ENCODE results near the gene PRKCH.

PRKCH gene

DNA sequence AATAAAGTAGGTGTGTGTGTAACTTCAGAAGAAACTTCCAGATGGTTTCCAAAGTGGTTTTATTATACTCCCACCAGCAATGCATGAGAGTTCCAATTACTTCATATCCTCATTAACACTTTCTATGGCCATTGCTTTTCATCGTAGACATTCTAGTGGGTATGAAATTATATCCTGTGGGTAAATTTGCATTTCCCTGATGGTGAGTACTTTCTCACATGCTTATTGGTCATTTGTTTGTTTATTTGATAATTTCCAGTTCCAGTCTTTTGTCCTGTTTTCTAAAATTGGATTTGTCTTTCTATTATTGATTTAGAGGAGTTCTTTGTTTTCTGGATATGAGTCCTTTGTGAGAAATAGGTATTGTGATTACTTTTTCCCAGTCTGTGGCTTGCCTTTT, 70.9 kb downstream of the PRKCH start:
- Histone ChIP-seq H3K79me1 (ENCODE audit: low read depth, low read length) (no peaks in the 10 kb centered on the region), H3K18ac (ENCODE audit: low read length) (no peak overlapping the region), H3K9ac (ENCODE audit: low read depth, low read length, poor library complexity) (no peak overlapping the region), H2BK12ac (ENCODE audit: low read length) (no peak overlapping the region), H4K91ac (ENCODE audit: low read depth, low read length, poor library complexity) (no peak overlapping the region), H2BK15ac (ENCODE audit: low read length) (no peak overlapping the region), H2BK120ac (ENCODE audit: low read depth, low read length) (no peak overlapping the region), H3K4me1 (ENCODE audit: control insufficient read depth in 2 of 2, insufficient read depth in 1 of 2, low read depth in 1 of 2, low read length in 2 of 2) (no peaks in the 10 kb centered on the region), H3K27ac (replicated peaks; ENCODE audit: low read length) (no peak overlapping the region), H3K4me2 (ENCODE audit: insufficient read depth, low read length, poor library complexity, severe bottlenecking) (no peak overlapping the region), H4K8ac (ENCODE audit: low read depth, low read length) (no peak overlapping the region), H3K4ac (ENCODE audit: low read length) (no peak overlapping the region), H3K23ac (ENCODE audit: low read depth, low read length, poor library complexity) (no peak overlapping the region), H3K27me3 (ENCODE audit: control insufficient read depth in 3 of 3, insufficient read depth in 3 of 3, low read depth in 1 of 3, low read length in 3 of 3) (peaks cover 0 to 1% (median 0%) of the 10 kb centered on the region in 3 experiments), H2BK5ac (ENCODE audit: low read length) (no peak overlapping the region), H3K14ac (ENCODE audit: low read length) (no peak overlapping the region), H2AK5ac (ENCODE audit: low read depth, low read length) (no peak overlapping the region), H3K36me3 (replicated peaks in 1 of 2; ENCODE audit: control insufficient read depth in 2 of 2, insufficient read depth in 2 of 2, low read length in 2 of 2) (no peaks in the 10 kb centered on the region), H3K9me3 (replicated peaks in 1 of 2; ENCODE audit: control insufficient read depth in 2 of 2, insufficient read depth in 1 of 2, low read depth in 1 of 2, low read length in 2 of 2) (no peaks in the 10 kb centered on the region), H3K4me3 (ENCODE audit: low read length in 2 of 2) (no peak overlapping the region), H2AFZ (ENCODE audit: low read length) (no peak overlapping the region)
- no peak for DNase-seq (ENCODE audit: low spot score)
- WGBS, 2 donors (ENCODE audit: extremely low coverage in 2 of 2, insufficient read length in 2 of 2, insufficient replicate concordance in 1 of 2), result no CpG with 5 or more reads among the region's 1 CpG

GRCh38 chr14:61394542-61394941, 73.2 kb downstream of the PRKCH start:
- no peak overlapping the region for H3K4me3 ChIP-seq (ENCODE audit: low read length in 2 of 2)
- no peak overlapping the region for H2BK120ac ChIP-seq (ENCODE audit: low read depth, low read length)
- H2BK15ac ChIP-seq (ENCODE audit: low read length), result no peak overlapping the region
- H2BK12ac ChIP-seq (ENCODE audit: low read length), result no peak overlapping the region
- H3K79me1 ChIP-seq (ENCODE audit: low read depth, low read length), result no peaks in the 10 kb centered on the region
- no peak overlapping the region for H2AFZ ChIP-seq (ENCODE audit: low read length)
- H3K23ac ChIP-seq (ENCODE audit: low read depth, low read length, poor library complexity), result no peak overlapping the region
- no peak overlapping the region for H3K27ac ChIP-seq (replicated peaks; ENCODE audit: low read length)
- H3K4me2 ChIP-seq (ENCODE audit: insufficient read depth, low read length, poor library complexity, severe bottlenecking), result no peak overlapping the region
- H3K27me3 ChIP-seq (ENCODE audit: control insufficient read depth in 3 of 3, insufficient read depth in 3 of 3, low read depth in 1 of 3, low read length in 3 of 3), result no peaks in the 10 kb centered on the region
- no peak overlapping the region for H3K14ac ChIP-seq (ENCODE audit: low read length)
- H3K9me3 ChIP-seq (replicated peaks in 1 of 2; ENCODE audit: control insufficient read depth in 2 of 2, insufficient read depth in 1 of 2, low read depth in 1 of 2, low read length in 2 of 2), result no peaks in the 10 kb centered on the region
- no peaks in the 10 kb centered on the region for H3K4me1 ChIP-seq (ENCODE audit: control insufficient read depth in 2 of 2, insufficient read depth in 1 of 2, low read depth in 1 of 2, low read length in 2 of 2)
- H3K18ac ChIP-seq (ENCODE audit: low read length), result no peak overlapping the region
- H4K8ac ChIP-seq (ENCODE audit: low read depth, low read length), result no peak overlapping the region
- no CpG with 5 or more reads among the region's 1 CpG for WGBS, 2 donors (ENCODE audit: extremely low coverage in 2 of 2, insufficient read length in 2 of 2, insufficient replicate concordance in 1 of 2)
- no peak overlapping the region for H4K91ac ChIP-seq (ENCODE audit: low read depth, low read length, poor library complexity)
- no peaks in the 10 kb centered on the region for H3K36me3 ChIP-seq (replicated peaks in 1 of 2; ENCODE audit: control insufficient read depth in 2 of 2, insufficient read depth in 2 of 2, low read length in 2 of 2)
- no peak overlapping the region for H3K9ac ChIP-seq (ENCODE audit: low read depth, low read length, poor library complexity)
- no peak overlapping the region for H2AK5ac ChIP-seq (ENCODE audit: low read depth, low read length)
- DNase-seq (ENCODE audit: low spot score), result no peak
- H3K4ac ChIP-seq (ENCODE audit: low read length), result no peak overlapping the region
- H2BK5ac ChIP-seq (ENCODE audit: low read length), result no peak overlapping the region

- WGBS, 2 donors (ENCODE audit: extremely low coverage in 2 of 2, insufficient read length in 2 of 2, insufficient replicate concordance in 1 of 2), result no CpG with 5 or more reads among the region's 6 CpGs
- Histone ChIP-seq H3K9me3 (replicated peaks in 1 of 2; ENCODE audit: control insufficient read depth in 2 of 2, insufficient read depth in 1 of 2, low read depth in 1 of 2, low read length in 2 of 2) (no peaks in the 10 kb centered on the region), H2BK5ac (ENCODE audit: low read length) (no peak overlapping the region), H3K14ac (ENCODE audit: low read length) (no peak overlapping the region), H4K91ac (ENCODE audit: low read depth, low read length, poor library complexity) (no peak overlapping the region), H2AFZ (ENCODE audit: low read length) (no peak overlapping the region), H2BK12ac (ENCODE audit: low read length) (no peak overlapping the region), H3K27me3 (ENCODE audit: control insufficient read depth in 3 of 3, insufficient read depth in 3 of 3, low read depth in 1 of 3, low read length in 3 of 3) (no peaks in the 10 kb centered on the region), H2AK5ac (ENCODE audit: low read depth, low read length) (no peak overlapping the region), H3K36me3 (replicated peaks in 1 of 2; ENCODE audit: control insufficient read depth in 2 of 2, insufficient read depth in 2 of 2, low read length in 2 of 2) (no peaks in the 10 kb centered on the region), H3K9ac (ENCODE audit: low read depth, low read length, poor library complexity) (no peak overlapping the region), H3K27ac (replicated peaks; ENCODE audit: low read length) (no peak overlapping the region), H3K23ac (ENCODE audit: low read depth, low read length, poor library complexity) (no peak overlapping the region), H3K4me3 (ENCODE audit: low read length in 2 of 2) (no peak overlapping the region), H3K4me2 (ENCODE audit: insufficient read depth, low read length, poor library complexity, severe bottlenecking) (no peak overlapping the region), H2BK120ac (ENCODE audit: low read depth, low read length) (no peak overlapping the region), H3K18ac (ENCODE audit: low read length) (no peak overlapping the region), H4K8ac (ENCODE audit: low read depth, low read length) (no peak overlapping the region), H3K4me1 (ENCODE audit: control insufficient read depth in 2 of 2, insufficient read depth in 1 of 2, low read depth in 1 of 2, low read length in 2 of 2) (no peaks in the 10 kb centered on the region), H3K79me1 (ENCODE audit: low read depth, low read length) (no peaks in the 10 kb centered on the region), H2BK15ac (ENCODE audit: low read length) (no peak overlapping the region), H3K4ac (ENCODE audit: low read length) (no peak overlapping the region)
- no peak for DNase-seq (ENCODE audit: low spot score)
Measured at GRCh38 chr14:61395115-61395725, 73.8 kb downstream of the PRKCH start.

DNA sequence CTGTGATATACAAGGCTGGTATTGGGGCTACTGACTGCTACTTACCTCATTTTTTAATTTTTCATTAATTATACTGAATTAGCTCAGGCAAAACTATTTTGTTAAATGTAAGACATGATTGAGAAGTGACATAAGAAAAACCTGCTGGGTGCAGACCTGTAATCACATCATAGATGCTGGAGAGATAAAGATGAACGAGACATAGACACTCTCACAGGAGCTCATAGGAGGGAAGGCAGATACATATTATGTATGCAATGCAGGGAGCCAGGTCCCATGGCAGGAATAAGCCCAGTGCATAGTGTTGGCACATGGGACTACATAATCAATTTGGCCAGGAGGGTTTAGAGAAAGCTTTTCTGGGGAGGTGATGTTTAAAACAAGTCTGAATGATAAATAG, 74.9 kb downstream of the PRKCH start:
- Histone ChIP-seq H4K8ac (ENCODE audit: low read depth, low read length) (no peak overlapping the region), H3K18ac (ENCODE audit: low read length) (no peak overlapping the region), H3K27ac (replicated peaks; ENCODE audit: low read length) (no peak overlapping the region), H3K4me2 (ENCODE audit: insufficient read depth, low read length, poor library complexity, severe bottlenecking) (no peak overlapping the region), H3K4me1 (ENCODE audit: control insufficient read depth in 2 of 2, insufficient read depth in 1 of 2, low read depth in 1 of 2, low read length in 2 of 2) (no peaks in the 10 kb centered on the region), H3K27me3 (ENCODE audit: control insufficient read depth in 3 of 3, insufficient read depth in 3 of 3, low read depth in 1 of 3, low read length in 3 of 3) (no peaks in the 10 kb centered on the region), H3K9me3 (replicated peaks in 1 of 2; ENCODE audit: control insufficient read depth in 2 of 2, insufficient read depth in 1 of 2, low read depth in 1 of 2, low read length in 2 of 2) (no peaks in the 10 kb centered on the region), H3K4ac (ENCODE audit: low read length) (no peak overlapping the region), H2BK5ac (ENCODE audit: low read length) (no peak overlapping the region), H3K23ac (ENCODE audit: low read depth, low read length, poor library complexity) (no peak overlapping the region), H3K79me1 (ENCODE audit: low read depth, low read length) (no peaks in the 10 kb centered on the region), H3K9ac (ENCODE audit: low read depth, low read length, poor library complexity) (no peak overlapping the region), H2BK15ac (ENCODE audit: low read length) (no peak overlapping the region), H3K14ac (ENCODE audit: low read length) (no peak overlapping the region), H2AK5ac (ENCODE audit: low read depth, low read length) (no peak overlapping the region), H2AFZ (ENCODE audit: low read length) (no peak overlapping the region), H3K36me3 (replicated peaks in 1 of 2; ENCODE audit: control insufficient read depth in 2 of 2, insufficient read depth in 2 of 2, low read length in 2 of 2) (no peaks in the 10 kb centered on the region), H2BK12ac (ENCODE audit: low read length) (no peak overlapping the region), H2BK120ac (ENCODE audit: low read depth, low read length) (no peak overlapping the region), H3K4me3 (ENCODE audit: low read length in 2 of 2) (no peak overlapping the region), H4K91ac (ENCODE audit: low read depth, low read length, poor library complexity) (no peak overlapping the region)
- no peak for DNase-seq (ENCODE audit: low spot score)
- WGBS, 2 donors (ENCODE audit: extremely low coverage in 2 of 2, insufficient read length in 2 of 2, insufficient replicate concordance in 1 of 2), result no CpG with 5 or more reads among the region's 1 CpG

Measured in neuronal stem cell (in vitro differentiated cells).